HG03095 (cell line): ENCODE data around the gene C5orf34.
"Not testable (repeated sequence)": the region's sequence is repeated elsewhere in the genome, so short reads cannot be mapped to it uniquely, and the experiment has no call there.

Experiments used
- ATAC-seq: cut with Tn5 transposase; IDR thresholded peaks from one replicate; pipeline ENCODE4 v1.9.1; 2021; ENCODE audit warnings: moderate library complexity; ENCODE audit not compliant: unreplicated experiment

C5orf34 gene, protein sequence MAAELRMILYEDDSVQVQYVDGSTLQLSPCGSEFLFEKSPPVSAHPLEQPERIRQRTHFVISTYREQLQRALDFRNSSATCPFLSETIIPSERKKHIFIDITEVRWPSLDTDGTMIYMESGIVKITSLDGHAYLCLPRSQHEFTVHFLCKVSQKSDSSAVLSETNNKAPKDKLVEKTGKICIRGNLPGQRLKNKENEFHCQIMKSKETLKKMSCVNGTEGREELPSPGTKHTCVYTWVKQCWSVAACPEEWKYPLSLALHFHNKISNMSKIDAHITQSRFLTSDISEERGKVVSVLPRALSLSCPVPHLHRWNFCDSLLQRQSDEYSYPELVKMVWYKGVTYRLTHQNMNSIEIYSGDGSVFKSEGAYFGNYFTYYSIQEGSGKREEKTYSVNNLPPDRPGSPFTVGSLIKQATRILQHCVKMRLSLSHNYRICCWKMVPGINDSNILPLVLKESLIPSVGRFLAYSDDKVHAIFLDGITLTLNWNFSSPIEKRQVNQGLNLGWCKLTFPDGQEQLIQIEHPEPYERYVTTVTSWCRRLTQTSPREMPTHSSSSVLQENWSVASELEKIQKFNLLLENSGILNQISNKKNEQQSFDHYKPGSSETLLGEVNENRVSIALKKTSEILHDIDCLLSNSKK

DNA sequence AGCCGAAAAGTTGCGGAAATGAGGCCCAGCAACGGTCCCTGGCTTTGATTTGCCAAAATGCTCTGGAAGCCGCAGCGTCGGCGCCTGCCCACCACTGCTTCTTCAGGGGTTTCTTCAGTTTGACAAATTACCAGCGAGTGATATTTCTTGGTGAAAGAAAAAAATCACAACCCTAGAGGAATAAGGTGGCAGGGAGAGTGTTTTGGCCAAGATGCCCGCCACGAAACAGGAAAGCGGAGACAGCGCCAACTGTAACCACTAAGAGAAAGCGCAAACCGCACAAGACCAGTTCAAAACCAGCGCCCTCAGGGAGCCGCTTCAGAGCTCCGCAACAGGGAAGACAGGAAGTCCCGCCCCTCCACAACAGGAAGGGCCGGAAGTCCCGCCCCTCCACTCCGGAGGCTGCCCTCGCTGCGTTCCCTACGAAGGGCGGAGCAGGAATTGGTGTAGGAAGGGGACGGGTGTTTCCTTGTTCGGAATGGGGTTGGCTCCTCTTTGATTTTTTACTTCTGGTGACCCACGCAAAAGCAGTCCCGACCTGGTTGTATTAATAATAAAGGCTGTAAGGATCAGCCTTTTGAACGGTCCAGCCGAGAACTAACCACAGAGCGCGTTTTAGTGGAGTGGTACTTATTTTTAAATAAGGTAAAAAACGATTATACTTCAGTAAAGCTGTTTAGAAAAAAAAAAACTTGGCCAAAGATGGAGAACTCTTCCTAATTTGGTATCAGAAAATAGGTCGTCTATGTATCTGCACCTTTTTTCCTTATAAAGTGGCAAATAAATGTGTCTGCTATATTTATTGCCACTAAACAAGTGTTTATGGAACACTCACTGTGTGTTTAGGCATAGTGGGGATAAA is at the start of gene C5orf34:
Gene C5orf34, minus strand, starts transcription at position 333 of the 862 bp plus-strand sequence. CDS start 5,809 bp downstream, outside the sequence.
- ATAC-seq, result peak; percentile 99

- ATAC-seq, result no peak
Observed at GRCh38 chr5:43564289-43564850, 49.4 kb upstream of the C5orf34 start.

DNA sequence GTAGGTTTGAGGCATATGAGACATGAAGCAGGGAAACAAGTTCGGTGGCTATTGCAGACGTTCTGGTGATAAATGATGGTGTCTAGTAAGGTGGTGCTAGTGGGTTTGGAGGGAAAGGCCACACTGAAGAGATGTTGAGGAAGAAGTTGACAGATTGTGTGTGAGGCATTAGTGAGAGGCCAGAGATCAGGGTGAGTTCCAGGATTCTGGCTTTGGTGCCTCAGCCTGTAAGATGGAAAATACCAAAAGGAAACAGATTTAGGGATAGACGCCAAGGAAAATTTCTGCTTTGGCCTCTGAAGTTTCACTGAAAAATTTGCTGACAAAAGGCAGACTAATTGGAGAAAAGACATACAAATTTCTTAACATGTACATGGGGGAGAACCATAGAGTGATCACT is 48.4 kb upstream of the C5orf34 start:
- no peak for ATAC-seq

DNA sequence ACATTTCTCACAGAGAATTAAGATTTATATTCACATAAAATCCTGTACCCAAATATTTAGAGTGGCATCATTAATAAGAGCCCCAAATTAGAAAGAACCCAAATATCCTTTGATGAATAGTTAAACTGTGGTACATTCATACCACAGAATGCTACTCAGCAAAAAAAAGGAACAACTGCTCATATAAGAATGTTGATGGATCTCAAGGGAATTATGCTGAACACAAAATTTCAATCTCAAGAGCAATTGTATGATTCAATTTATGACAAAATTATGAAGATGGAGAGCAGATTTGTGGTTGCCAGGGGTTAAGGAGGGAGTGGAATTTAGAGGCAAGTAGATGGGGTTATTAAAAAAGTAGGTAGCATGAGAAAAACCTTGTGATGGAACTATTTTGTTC is 46.4 kb upstream of the C5orf34 start:
- ATAC-seq, result no peak

- no peak for ATAC-seq
Observed at GRCh38 chr5:43560128-43560527, 45.2 kb upstream of the C5orf34 start.

GRCh38 chr5:43556857-43557542 is 42.1 kb upstream of the C5orf34 start, which contains the start of gene PAIP1:
PAIP1 (minus strand) TSS chr5:43557077; CDS start chr5:43556846, 231 bp downstream.
- ATAC-seq, result peak; percentile 75

- ATAC-seq, result peak; percentile 88
Observed at GRCh38 chr5:43556607-43556856, 41.6 kb upstream of the C5orf34 start.

DNA sequence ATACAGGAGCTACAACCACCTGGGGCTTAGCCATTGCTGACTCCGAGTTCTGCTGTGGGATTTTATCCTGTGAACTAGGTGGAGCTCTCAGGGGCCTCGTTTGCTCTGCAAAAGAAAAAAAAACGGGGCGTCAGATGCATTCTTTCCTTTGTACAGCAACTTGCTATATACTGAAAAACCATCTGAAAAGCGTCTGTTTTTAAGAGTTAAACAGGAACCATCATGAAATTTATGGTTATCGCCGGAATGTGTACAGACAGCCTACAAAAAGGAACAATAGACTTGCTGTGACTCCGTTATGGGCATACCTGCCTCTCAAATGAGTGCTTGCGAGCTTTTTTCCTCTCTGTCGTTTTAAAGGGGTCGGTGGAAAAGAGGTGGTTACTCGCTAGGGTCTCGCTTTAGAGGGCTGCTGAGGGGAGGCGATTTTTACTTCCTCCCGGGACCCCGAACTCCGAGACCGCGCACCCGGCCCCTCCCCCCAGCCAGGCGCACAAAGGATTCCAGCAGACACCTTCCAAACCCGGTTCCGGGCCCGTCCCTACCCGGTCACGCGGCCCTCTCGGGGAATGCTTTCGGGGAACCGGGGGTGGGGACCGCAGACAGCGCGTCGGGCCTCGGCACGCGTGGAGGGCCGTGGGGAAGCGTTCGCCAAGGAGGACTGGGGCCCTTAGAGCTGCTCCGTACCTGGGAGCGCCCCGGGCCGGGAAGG is 41.1 kb upstream of the C5orf34 start:
- ATAC-seq, result peak; percentile 30

- no peak for ATAC-seq
Observed at GRCh38 chr5:43554497-43554896, 39.5 kb upstream of the C5orf34 start.

GRCh38 chr5:43553381-43553780 is 38.4 kb upstream of the C5orf34 start:
- ATAC-seq, result no peak

DNA sequence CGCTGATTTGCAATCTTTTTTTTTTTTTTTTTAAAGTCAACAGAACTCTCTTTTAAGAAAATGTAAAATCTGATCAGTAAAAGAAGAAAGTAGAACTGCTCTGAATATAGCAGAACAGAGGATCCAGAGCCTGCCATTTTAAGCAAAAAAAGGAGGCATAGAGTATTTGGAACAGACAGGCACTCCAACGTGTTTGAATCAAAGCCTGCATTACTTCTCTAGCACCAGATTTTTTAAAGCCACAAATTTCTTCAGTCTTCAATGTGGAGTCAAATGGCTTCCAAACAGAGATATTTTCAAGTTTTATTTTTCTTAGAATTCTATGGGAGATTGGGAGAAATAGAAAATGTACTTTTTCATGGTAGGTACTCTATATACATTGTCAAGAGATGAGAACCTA is 36.8 kb upstream of the C5orf34 start:
- ATAC-seq, result no peak

- not testable (repeated sequence) for ATAC-seq
Observed at GRCh38 chr5:43549272-43549671, 34.3 kb upstream of the C5orf34 start.

GRCh38 chr5:43548358-43548757 is 33.4 kb upstream of the C5orf34 start:
- no peak for ATAC-seq

DNA sequence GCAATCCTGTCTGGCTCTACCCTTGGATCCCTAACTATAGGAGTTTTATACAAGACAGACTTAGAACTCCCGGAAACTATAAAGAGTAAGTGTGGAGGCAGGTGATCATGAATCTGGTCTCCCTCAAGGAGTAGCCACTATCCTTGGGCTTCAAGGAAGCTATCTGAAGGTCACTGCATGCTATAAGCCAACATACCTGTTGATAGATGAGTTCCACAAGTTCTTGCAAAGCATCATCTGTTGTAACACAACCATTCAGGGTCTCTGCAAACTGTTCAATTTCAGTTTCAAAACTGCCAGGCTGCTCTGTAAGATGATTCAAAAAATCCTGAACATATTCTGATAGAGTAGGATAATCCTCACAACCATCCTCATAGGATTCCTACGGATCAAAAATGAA is 32.6 kb upstream of the C5orf34 start:
- no peak for ATAC-seq

DNA sequence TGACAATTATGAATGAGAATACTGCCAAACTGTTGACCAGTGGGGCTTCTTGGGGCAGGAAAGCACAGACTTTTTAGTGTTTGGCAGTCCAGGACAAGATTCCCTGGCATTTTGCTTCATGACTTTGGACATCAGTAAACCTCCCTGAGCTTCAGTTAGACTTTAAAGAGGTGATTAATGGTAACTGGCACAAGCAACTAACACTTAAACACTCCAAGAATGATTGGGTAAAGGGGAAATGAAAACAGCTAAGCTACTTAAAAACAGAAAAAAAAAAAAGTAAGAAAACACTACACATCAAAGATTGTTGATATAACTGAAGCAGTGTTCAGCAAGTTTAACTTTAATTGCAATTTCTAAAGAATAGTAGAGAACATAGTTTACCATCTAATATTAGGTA is 28.5 kb upstream of the C5orf34 start:
- no peak for ATAC-seq

- ATAC-seq, result no peak
Observed at GRCh38 chr5:43540746-43541145, 25.8 kb upstream of the C5orf34 start.

DNA sequence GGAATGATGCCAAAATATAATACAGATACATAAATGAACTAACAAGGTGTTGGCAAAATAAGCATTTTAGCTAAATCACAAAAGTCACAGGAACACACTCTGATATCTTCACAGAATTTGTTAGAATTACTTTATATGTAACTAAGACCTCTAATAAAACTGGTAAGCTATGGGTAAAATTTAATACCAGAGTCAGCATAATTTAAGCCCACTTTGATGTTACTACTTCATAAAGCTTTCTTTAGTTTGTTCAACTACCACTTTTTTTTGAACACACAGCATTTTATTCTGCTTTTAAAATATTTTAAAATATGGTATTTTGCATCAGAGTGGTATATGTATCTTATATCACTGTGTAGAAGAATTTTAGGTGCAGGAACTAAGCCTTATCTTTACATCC is 22.0 kb upstream of the C5orf34 start:
- no peak for ATAC-seq

- ATAC-seq, result no peak
Observed at GRCh38 chr5:43533646-43534045, 18.7 kb upstream of the C5orf34 start.

- no peak for ATAC-seq
Observed at GRCh38 chr5:43530648-43531047, 15.7 kb upstream of the C5orf34 start.

GRCh38 chr5:43523662-43524072 is 8.7 kb upstream of the C5orf34 start:
- ATAC-seq, result no peak
